B cell (primary cell): ENCODE data around the gene CD247. TPM values are rescaled to one million over a fixed set of nuclear protein-coding genes. Genes with fewer than 3 reads are reported as not detected.

ENCODE experiments used
- ATAC-seq: fragments of 200-7000 bp; cut with Tn5 transposase; one replicate; pipeline ENCODE4 v1.10.0; 2021; ENCODE audit warnings: low read depth, mild to moderate bottlenecking, moderate number of reproducible peaks, moderate library complexity
- CTCF ChIA-PET: fragments of 350-600 bp; sonication (Branson Sonifier 250); formaldehyde crosslinking; loops from one replicate; lab custom pipeline; 2021; ENCODE audit warnings: antibody characterized with exemption, inconsistent platforms; lab: Charles Lee
- POLR2A ChIA-PET: fragments of 350-600 bp; sonication (Branson Sonifier 250); formaldehyde crosslinking; loops from one replicate; lab custom pipeline; 2021; ENCODE audit warnings: antibody characterized with exemption; lab: Charles Lee
- DNase-seq: peaks from one replicate; pipeline ENCODE4 v3.0.0; 2013
- H2AFZ ChIP-seq: 2 replicates; pipeline ENCODE4 v1.6.1; 2012; ENCODE audit warnings: mild to moderate bottlenecking, low read depth, low read length; ENCODE audit not compliant: insufficient read depth, poor library complexity, severe bottlenecking
- H3K27ac ChIP-seq, 2 donors: 1 replicate in 1 of 2; 2 replicates in 1 of 2; pipeline ENCODE4 v1.5.1; 2012 to 2013; ENCODE audit warnings: low read length in 2 of 2, mild to moderate bottlenecking in 2 of 2, moderate library complexity in 1 of 2
- H3K27me3 ChIP-seq, 4 experiments: fragments of 200-600 bp in 1 of 4; sonication (generic) in 1 of 4; replicated peaks in 1 of 4; 1 replicate in 2 of 4; 2 replicates in 2 of 4; pipeline versions ENCODE4 v1.6.1 to v1.7.0; 2013 to 2016; ENCODE audit warnings: low read length in 3 of 4, mild to moderate bottlenecking in 2 of 4, mixed read lengths in 1 of 4, moderate library complexity in 1 of 4; ENCODE audit not compliant: insufficient read depth in 4 of 4, control insufficient read depth in 3 of 4; ENCODE audit errors: control extremely low read depth in 1 of 4
- H3K36me3 ChIP-seq, 2 experiments: replicated peaks in 1 of 2; 1 replicate in 1 of 2; 2 replicates in 1 of 2; pipeline versions ENCODE4 v1.6.1 to v1.7.1; 2013; ENCODE audit warnings: low read length in 1 of 2; ENCODE audit not compliant: insufficient read depth in 2 of 2, control insufficient read depth in 1 of 2; ENCODE audit errors: control extremely low read depth in 1 of 2, extremely low read depth in 1 of 2
- H3K4me1 ChIP-seq, 2 donors: fragments of 200-600 bp in 1 of 2; sonication (generic) in 1 of 2; 1 replicate in 1 of 2; 2 replicates in 1 of 2; pipeline versions ENCODE4 v1.5.1 to v1.6.1; 2013 to 2017; ENCODE audit warnings: low read length in 2 of 2; ENCODE audit not compliant: control insufficient read depth in 2 of 2, insufficient read depth in 2 of 2
- H3K4me2 ChIP-seq: replicated peaks from 2 replicates; pipeline ENCODE3; 2012; ENCODE audit warnings: mild to moderate bottlenecking, low read depth, low read length; ENCODE audit not compliant: poor library complexity, severe bottlenecking
- H3K4me3 ChIP-seq, 5 experiments: fragments of 200-600 bp in 1 of 5; sonication (generic) in 1 of 5; 1 replicate in 3 of 5; 2 replicates in 2 of 5; pipeline versions ENCODE4 v1.5.1 to v1.7.0; 2011 to 2016; ENCODE audit warnings: low read length in 4 of 5, mild to moderate bottlenecking in 4 of 5, low read depth in 2 of 5, control low read depth in 1 of 5, moderate library complexity in 1 of 5; ENCODE audit not compliant: insufficient read depth in 1 of 5; ENCODE audit errors: control extremely low read depth in 1 of 5, extremely low read depth in 1 of 5
- H3K79me2 ChIP-seq: fragments of 200-600 bp; sonication (generic); one replicate; pipeline ENCODE4 v1.6.0; 2016; ENCODE audit warnings: low read length; ENCODE audit not compliant: control insufficient read depth, insufficient read depth
- H3K9ac ChIP-seq: fragments of 200-600 bp; sonication (generic); 2 replicates; pipeline ENCODE4 v1.6.1; 2017; ENCODE audit warnings: mild to moderate bottlenecking, low read length, moderate library complexity
- H3K9me3 ChIP-seq, 3 donors: one replicate each; pipeline versions ENCODE4 v1.6.1 to v1.7.1; 2013; ENCODE audit warnings: low read length in 2 of 3; ENCODE audit not compliant: control insufficient read depth in 2 of 3, insufficient read depth in 1 of 3; ENCODE audit errors: control extremely low read depth in 1 of 3
- H4K20me1 ChIP-seq: 2 replicates; pipeline ENCODE4 v1.6.0; 2012; ENCODE audit warnings: mild to moderate bottlenecking, low read length; ENCODE audit not compliant: insufficient read depth, control insufficient read depth, poor library complexity, severe bottlenecking
- H3K27ac Mint-ChIP-seq: one replicate; pipeline ENCODE4 v1.8.0; 2021; ENCODE audit warnings: mixed read lengths
- H3K27me3 Mint-ChIP-seq: one replicate; pipeline ENCODE4 v1.8.0; 2021; ENCODE audit warnings: mixed read lengths
- H3K4me1 Mint-ChIP-seq: one replicate; pipeline ENCODE4 v1.8.0; 2021; ENCODE audit warnings: mixed read lengths
- H3K4me3 Mint-ChIP-seq: one replicate; pipeline ENCODE4 v1.8.0; 2021; ENCODE audit warnings: mixed read lengths
- H3K9me3 Mint-ChIP-seq: one replicate; pipeline ENCODE4 v1.8.0; 2022; ENCODE audit warnings: mixed read lengths; ENCODE audit not compliant: insufficient read depth
- CTCF ChIP-seq: fragments of 200-600 bp; IDR thresholded peaks from one replicate; pipeline ENCODE4 v1.8.0; 2022; ENCODE audit warnings: antibody characterized with exemption, mild to moderate bottlenecking
- EZH2 ChIP-seq: IDR thresholded peaks from 2 replicates; pipeline ENCODE4 v1.6.1; 2012; ENCODE audit warnings: borderline replicate concordance, low read depth, mild to moderate bottlenecking, moderate library complexity, low read length; ENCODE audit not compliant: insufficient read depth, poor library complexity, severe bottlenecking
- WGBS: methylation state at CpG from one replicate; pipeline ENCODE4 v1.1.5; 2013; ENCODE audit warnings: missing lambda C conversion rate; ENCODE audit not compliant: insufficient coverage; 5-methylcytosine and 5-hydroxymethylcytosine counted together
- intact Hi-C: fragments of 100-400 bp; cut with micrococcal nuclease; formaldehyde crosslinking; loops from one replicate; pipeline ENCODE4 v1.10.0; 2022
- polyA plus RNA-seq: library from polyadenylated mRNA; depleted of rRNA; stranded (reverse); fragments of >200 nt; gene quantifications from 2 replicates; pipeline ENCODE4 v1.2.3, GENCODE V29; 2012
- total RNA-seq, 2 donors: library from RNA; stranded (reverse); fragments of 120-200 nt in 1 of 2; gene quantifications; 1 replicate in 1 of 2; 2 replicates in 1 of 2; pipeline versions ENCODE4 v1.2.3 to v1.2.4, GENCODE V29; 2013 to 2022

The CD247 gene
- total and polyA plus RNA-seq, 2 donors (not counting 1 experiment from before 2014, with no cell fraction given): 2.5 to 10.8 TPM

- TF ChIP-seq EZH2: no peak
- TF ChIP-seq CTCF: no peak
- 90% methylated on average over 7 of the region's 8 CpGs for WGBS
- POLR2A ChIA-PET: interaction anchor here (0.7 kb wide), 2 partner anchors 16 to 70 kb away, joined by 5 to 6 read pairs; no protein-coding TSS in a partner anchor
These were observed 8.7 kb downstream of the CD247 start for GRCh38 chr1:167509587-167509986.

GRCh38 chr1:167507719-167508118, 10.6 kb downstream of the CD247 start:
- Histone ChIP-seq H2AFZ (no peak overlapping the region), H3K36me3 (no peaks in the 10 kb centered on the region), H3K4me2 (no peak overlapping the region), H3K27me3 (peaks cover 0 to 29% (median 12%) of the 10 kb centered on the region in 4 experiments), H3K9ac (no peak overlapping the region), H4K20me1 (no peaks in the 10 kb centered on the region), H3K79me2 (no peaks in the 10 kb centered on the region), H3K4me1 (peaks cover 0 to 5% of the 10 kb centered on the region in 2 donors), H3K9me3 (no peaks in the 10 kb centered on the region), H3K4me3 (no peak overlapping the region), H3K27ac (no peak overlapping the region)
- ChIA-PET CTCF (interaction anchor here (0.7 to 1.2 kb wide), 4 partner anchors 20 to 239 kb away, joined by 3 to 6 read pairs (median 3); no protein-coding TSS in a partner anchor), POLR2A (no interaction called here)
- WGBS: 94% methylated on average over 2 of the region's 3 CpGs
- Mint-ChIP-seq H3K4me1 (peaks cover 1% of the 10 kb centered on the region), H3K9me3 (no peaks in the 10 kb centered on the region), H3K4me3 (no peak overlapping the region), H3K27me3 (peaks cover 67% of the 10 kb centered on the region), H3K27ac (no peak overlapping the region)
- TF ChIP-seq CTCF (no peak), EZH2 (no peak)
- ATAC-seq: no peak
- intact Hi-C loops: no loop called here
- DNase-seq: no peak

More at GRCh38 chr1:167509587-167509986, 8.7 kb downstream of the CD247 start:
- no peak overlapping the region for H3K4me3 ChIP-seq
- CTCF ChIA-PET: no interaction called here
- no peak overlapping the region for H3K9ac ChIP-seq
- no peak overlapping the region for H3K4me2 ChIP-seq
- DNase-seq (no peak), ATAC-seq (no peak)
- H3K9me3 ChIP-seq: no peaks in the 10 kb centered on the region
- H3K27me3 ChIP-seq: peaks cover 0 to 15% (median 4%) of the 10 kb centered on the region in 4 experiments
- H4K20me1 ChIP-seq: no peaks in the 10 kb centered on the region
- H3K27me3 Mint-ChIP-seq: peaks cover 48% of the 10 kb centered on the region
- no peak overlapping the region for H3K27ac ChIP-seq
- intact Hi-C loops: no loop called here
- no peaks in the 10 kb centered on the region for H3K36me3 ChIP-seq
- no peaks in the 10 kb centered on the region for H3K4me1 Mint-ChIP-seq
- H2AFZ ChIP-seq: no peak overlapping the region
- no peaks in the 10 kb centered on the region for H3K4me1 ChIP-seq
- no peaks in the 10 kb centered on the region for H3K79me2 ChIP-seq
- no peak overlapping the region for H3K4me3 Mint-ChIP-seq
- no peaks in the 10 kb centered on the region for H3K9me3 Mint-ChIP-seq
- H3K27ac Mint-ChIP-seq: no peak overlapping the region
